GM12892 (cell line): ENCODE data around the gene KCNIP3.

Source experiments
- POLR2A ChIP-seq: IDR thresholded peaks from 2 replicates; pipeline ENCODE4 v1.6.1; 2011; ENCODE audit warnings: low read depth, low read length, control low read depth
- POLR2AphosphoS5 ChIP-seq: IDR thresholded peaks from 2 replicates; pipeline ENCODE4 v1.6.1; 2011; ENCODE audit warnings: low read depth, low read length, control low read depth

DNA sequence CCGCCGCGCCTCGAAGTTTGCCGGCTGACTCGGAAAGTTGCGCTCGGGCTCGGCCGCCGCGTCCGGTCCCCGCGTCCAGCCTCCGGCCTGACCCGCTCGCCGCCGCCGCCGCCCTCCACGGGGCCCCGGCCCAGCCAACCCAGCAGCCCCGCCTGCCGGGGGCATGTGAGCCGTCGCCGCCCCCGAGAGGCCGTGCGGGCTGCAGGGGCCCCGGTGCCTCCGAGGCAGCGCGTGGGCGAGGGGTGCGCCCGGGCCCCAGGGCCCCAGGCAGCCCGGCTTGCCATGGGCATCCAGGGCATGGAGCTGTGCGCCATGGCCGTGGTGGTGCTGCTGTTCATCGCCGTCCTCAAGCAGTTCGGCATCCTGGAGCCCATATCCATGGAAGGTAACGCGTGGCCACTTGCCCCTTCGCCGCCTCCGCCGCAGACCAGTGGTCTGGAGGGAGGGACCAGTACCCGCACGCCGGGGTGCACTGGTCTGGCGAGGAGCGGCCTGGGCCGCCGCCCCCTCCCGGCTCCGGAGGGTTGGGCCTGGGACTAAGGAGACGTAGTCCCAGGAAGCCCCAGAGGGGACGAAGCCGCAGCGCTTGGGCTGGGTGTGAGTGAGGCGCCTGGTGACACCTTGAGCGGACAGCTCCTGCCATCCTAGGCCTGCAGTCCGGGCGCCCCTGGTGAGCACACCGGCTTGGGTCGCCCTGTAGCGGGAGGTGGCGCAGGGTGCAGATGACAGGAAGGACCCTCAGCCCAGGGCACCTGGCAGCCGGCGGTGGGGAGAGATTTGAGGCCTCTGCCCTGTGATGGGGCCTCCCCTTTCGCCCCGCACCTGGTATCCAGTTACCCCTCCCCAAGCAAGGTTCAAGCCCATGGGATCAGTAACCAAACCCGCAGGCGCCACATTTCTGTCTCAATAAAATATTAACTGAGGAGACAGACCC, 49.9 kb downstream of the KCNIP3 start:
- TF ChIP-seq POLR2A (no peak), POLR2AphosphoS5 (no peak)
